IMR-90 (cell line): ENCODE results near the gene GFI1. TPM values are rescaled to one million over a fixed set of nuclear protein-coding genes. Genes with fewer than 3 reads are reported as not detected.
"Not testable (repeated sequence)": the region's sequence is repeated elsewhere in the genome, so short reads cannot be mapped to it uniquely, and the experiment has no call there.

Source experiments
- ATAC-seq: fragments of 200-7000 bp; cut with Tn5 transposase; 2 replicates; pipeline ENCODE4 v1.9.1; 2020; ENCODE audit warnings: low read depth, mild to moderate bottlenecking, moderate library complexity
- BruUV-seq: library from RNA; stranded (reverse); fragments of 400-500 nt; replicated peaks from 2 replicates; lab custom pipeline; 2021; lab: Mats Ljungman, UMichigan
- CTCF ChIA-PET: fragments of 300-600 bp; formaldehyde crosslinking; extraction: SDS; loops from one replicate; lab custom pipeline; 2021; ENCODE audit warnings: antibody characterized with exemption; lab: Yijun Ruan, JAX
- POLR2A ChIA-PET: fragments of 300-600 bp; sonication (Branson Sonifier 250); formaldehyde crosslinking; loops from one replicate; lab custom pipeline; 2022; ENCODE audit warnings: antibody characterized with exemption; ENCODE audit not compliant: unreplicated experiment; lab: Charles Lee
- DNase-seq: peaks from one replicate; pipeline ENCODE4 v3.0.0; 2013
- H2AFZ ChIP-seq: replicated peaks from 2 replicates; pipeline ENCODE3; 2013; ENCODE audit warnings: low read length, mild to moderate bottlenecking; ENCODE audit not compliant: poor library complexity
- H2AK5ac ChIP-seq: 2 replicates; pipeline ENCODE4 v1.6.1; 2013; ENCODE audit warnings: low read depth, low read length, inconsistent platforms
- H2AK9ac ChIP-seq: replicated peaks from 2 replicates; pipeline ENCODE3; 2013; ENCODE audit warnings: mild to moderate bottlenecking, low read depth, low read length, moderate library complexity; ENCODE audit not compliant: poor library complexity
- H2BK120ac ChIP-seq: 2 replicates; pipeline ENCODE4 v1.6.1; 2013; ENCODE audit warnings: low read depth, low read length, inconsistent platforms
- H2BK15ac ChIP-seq: 3 replicates; pipeline ENCODE4 v1.6.1; 2013; ENCODE audit warnings: low read depth, low read length, inconsistent platforms
- H2BK20ac ChIP-seq: 2 replicates; pipeline ENCODE4 v1.6.1; 2013; ENCODE audit warnings: low read depth, mild to moderate bottlenecking, inconsistent platforms, low read length, moderate library complexity
- H2BK5ac ChIP-seq: 2 replicates; pipeline ENCODE4 v1.6.1; 2013; ENCODE audit warnings: mild to moderate bottlenecking, low read depth, low read length, inconsistent platforms; ENCODE audit not compliant: poor library complexity, severe bottlenecking
- H3K14ac ChIP-seq: replicated peaks from 2 replicates; pipeline ENCODE4 v1.6.1; 2013; ENCODE audit warnings: low read depth, low read length, inconsistent platforms
- H3K18ac ChIP-seq: 2 replicates; pipeline ENCODE4 v1.6.1; 2013; ENCODE audit warnings: low read depth, low read length, control low read depth
- H3K23ac ChIP-seq: 2 replicates; pipeline ENCODE4 v1.6.1; 2013; ENCODE audit warnings: low read depth, low read length, inconsistent platforms
- H3K27ac ChIP-seq: 2 replicates; pipeline ENCODE4 v1.5.1; 2013; ENCODE audit warnings: mild to moderate bottlenecking, control low read depth, low read length; ENCODE audit not compliant: insufficient read depth
- H3K27me3 ChIP-seq: 2 replicates; pipeline ENCODE4 v1.6.1; 2013; ENCODE audit warnings: low read length; ENCODE audit not compliant: control insufficient read depth, insufficient read depth
- H3K36me3 ChIP-seq: 2 replicates; pipeline ENCODE4 v1.6.1; 2013; ENCODE audit warnings: low read length, mixed read lengths; ENCODE audit not compliant: control insufficient read depth, insufficient read depth
- H3K4ac ChIP-seq: 2 replicates; pipeline ENCODE4 v1.6.1; 2013; ENCODE audit warnings: low read depth, low read length, inconsistent platforms
- H3K4me1 ChIP-seq: 2 replicates; pipeline ENCODE4 v1.6.1; 2013; ENCODE audit warnings: low read length, mixed read lengths; ENCODE audit not compliant: control insufficient read depth, insufficient read depth
- H3K4me2 ChIP-seq: 2 replicates; pipeline ENCODE4 v1.6.1; 2013; ENCODE audit warnings: low read depth, mild to moderate bottlenecking, control low read depth, low read length, moderate library complexity
- H3K4me3 ChIP-seq: 2 replicates; pipeline ENCODE4 v1.5.1; 2013; ENCODE audit warnings: low read depth, mild to moderate bottlenecking, control low read depth, low read length, moderate library complexity; ENCODE audit not compliant: insufficient read depth
- H3K56ac ChIP-seq: 2 replicates; pipeline ENCODE4 v1.6.1; 2013; ENCODE audit warnings: low read length, inconsistent platforms; ENCODE audit not compliant: insufficient read depth; ENCODE audit errors: extremely low read depth
- H3K79me1 ChIP-seq, 2 experiments: 2 replicates each; pipeline ENCODE4 v1.6.1; 2013; ENCODE audit warnings: low read length in 2 of 2, inconsistent platforms in 1 of 2, low read depth in 1 of 2
- H3K9ac ChIP-seq: 2 replicates; pipeline ENCODE4 v1.6.1; 2013; ENCODE audit warnings: low read depth, low read length, control low read depth
- H3K9me1 ChIP-seq: 2 replicates; pipeline ENCODE4 v1.6.1; 2013; ENCODE audit warnings: low read length, inconsistent platforms; ENCODE audit not compliant: insufficient read depth
- H3K9me3 ChIP-seq: 2 replicates; pipeline ENCODE4 v1.6.1; 2013; ENCODE audit warnings: low read length; ENCODE audit not compliant: control insufficient read depth, insufficient read depth
- H4K20me1 ChIP-seq: 2 replicates; pipeline ENCODE4 v1.6.1; 2013; ENCODE audit warnings: low read length, inconsistent platforms; ENCODE audit not compliant: insufficient read depth
- H4K5ac ChIP-seq: 2 replicates; pipeline ENCODE4 v1.6.1; 2013; ENCODE audit warnings: mild to moderate bottlenecking, low read depth, low read length, control low read depth
- H4K8ac ChIP-seq, 2 experiments: 2 replicates each; pipeline ENCODE4 v1.6.1; 2013; ENCODE audit warnings: low read depth in 2 of 2, low read length in 2 of 2, control low read depth in 1 of 2, inconsistent platforms in 1 of 2
- H4K91ac ChIP-seq: 2 replicates; pipeline ENCODE4 v1.6.1; 2013; ENCODE audit warnings: low read depth, low read length, inconsistent platforms; ENCODE audit not compliant: insufficient read depth
- CEBPB ChIP-seq: IDR thresholded peaks from 2 replicates; pipeline ENCODE4 v1.6.1; 2012; ENCODE audit warnings: low read depth, low read length, improper control_type of control experiment
- MAFK ChIP-seq: IDR thresholded peaks from 2 replicates; pipeline ENCODE4 v1.6.1; 2012; ENCODE audit warnings: low read depth, low read length, improper control_type of control experiment
- MXI1 ChIP-seq: IDR thresholded peaks from 2 replicates; pipeline ENCODE4 v1.6.1; 2012; ENCODE audit warnings: low read depth, mild to moderate bottlenecking, low read length, moderate library complexity, borderline replicate concordance
- RCOR1 ChIP-seq: IDR thresholded peaks from 2 replicates; pipeline ENCODE4 v1.6.1; 2012; ENCODE audit warnings: mild to moderate bottlenecking, low read length, improper control_type of control experiment; ENCODE audit not compliant: insufficient replicate concordance
- USF2 ChIP-seq: fragments of 150-350 bp; IDR thresholded peaks from 2 replicates; pipeline ENCODE4 v1.6.1; 2017; ENCODE audit warnings: mild to moderate bottlenecking, antibody characterized with exemption, low read length, low read depth
- WGBS, 2 experiments: methylation state at CpG; one replicate each; pipeline versions ENCODE4 v1.1.5 to v1.1.7; 2013; ENCODE audit warnings: missing lambda C conversion rate in 2 of 2; ENCODE audit not compliant: insufficient read length in 1 of 2; ENCODE audit errors: extremely low coverage in 2 of 2; 5-methylcytosine and 5-hydroxymethylcytosine counted together
- dilution Hi-C: fragments of 300-500 bp; cut with HindIII; formaldehyde crosslinking; loops from one replicate; pipeline ENCODE4 v1.14.3; 2018; ENCODE audit warnings: low sequenced_read_pairs; ENCODE audit not compliant: unreplicated experiment
- in situ Hi-C: fragments of 300-500 bp; cut with MboI; formaldehyde crosslinking; loops from 3 replicates; pipeline ENCODE4 v1.14.3; 2019; ENCODE audit warnings: low sequenced_read_pairs, inconsistent platforms, mixed read lengths
- intact Hi-C: fragments of 100-400 bp; cut with micrococcal nuclease; formaldehyde crosslinking; loops from 2 replicates; pipeline ENCODE4 v1.10.0; 2022
- polyA plus RNA-seq, 3 experiments: library from polyadenylated mRNA; depleted of rRNA; stranded (reverse); fragments of >200 nt; gene quantifications; 2 replicates each; pipeline ENCODE4 v1.2.3, GENCODE V29; 2012; ENCODE audit warnings: low replicate concordance in 1 of 3
- total RNA-seq: library from RNA; depleted of rRNA; stranded (reverse); fragments of >200 nt; gene quantifications from 2 replicates; pipeline ENCODE4 v1.2.3, GENCODE V29; 2012

Gene GFI1
- total and polyA plus RNA-seq, 2 of the 4 experiments (the other 2 are of a cell fraction) = under 0.01 to 0.21 TPM

GRCh38 chr1:92527670-92528069, 40.9 kb upstream of the GFI1 start:
- H3K14ac ChIP-seq = no peak overlapping the region
- peaks cover 3% of the 10 kb centered on the region; the same call in 1 of the 2 replicates for H3K9me1 ChIP-seq
- H3K79me1 ChIP-seq = 0 out of 4 replicates have a peak, but pooled peaks cover 0 to 3% of the 10 kb centered on the region in 2 experiments
- H2AK5ac ChIP-seq = no peak overlapping the region
- H3K4me3 ChIP-seq = no peak overlapping the region
- H3K36me3 ChIP-seq = no peaks in the 10 kb centered on the region; the same call in 1 of the 2 replicates
- no peak overlapping the region for H3K56ac ChIP-seq
- intact Hi-C loops (no loop called here), dilution Hi-C loops (no loop called here), in situ Hi-C loops (no loop called here)
- no peak overlapping the region for H4K5ac ChIP-seq
- H3K4ac ChIP-seq = no peak overlapping the region
- H4K20me1 ChIP-seq = no peaks in the 10 kb centered on the region
- no peaks in the 10 kb centered on the region for H3K27me3 ChIP-seq
- WGBS, 2 experiments = no CpG with 5 or more reads among the region's 2 CpGs
- no peak overlapping the region for H2BK15ac ChIP-seq
- H2BK120ac ChIP-seq = no peak overlapping the region
- no peak overlapping the region for H3K27ac ChIP-seq
- no peak overlapping the region for H3K9ac ChIP-seq
- no peak overlapping the region for H4K8ac ChIP-seq
- H2BK20ac ChIP-seq = no peak overlapping the region
- no peaks in the 10 kb centered on the region for H3K4me1 ChIP-seq
- CTCF ChIA-PET = no interaction called here
- no peak overlapping the region for H4K91ac ChIP-seq
- TF ChIP-seq MAFK = no peak
- TF ChIP-seq MXI1 = no peak
- TF ChIP-seq RCOR1 = no peak
- TF ChIP-seq USF2 = no peak
- TF ChIP-seq CEBPB = 0 out of 2 replicates have a peak, but pooled peaks have one; percentile 6
- no peak overlapping the region for H3K23ac ChIP-seq
- no peak overlapping the region for H2AK9ac ChIP-seq
- H2AFZ ChIP-seq = no peak overlapping the region
- no peak overlapping the region for H2BK5ac ChIP-seq
- no TSS peak for BruUV-seq
- ATAC-seq (no peak), DNase-seq (no peak)
- no peaks in the 10 kb centered on the region for H3K9me3 ChIP-seq
- H3K4me2 ChIP-seq = no peak overlapping the region
- no peak overlapping the region for H3K18ac ChIP-seq
- POLR2A ChIA-PET = no interaction called here

- H4K8ac ChIP-seq, BruUV-seq, H2AK9ac ChIP-seq, H4K5ac ChIP-seq, H3K9me3 ChIP-seq, intact Hi-C loops, H2AK5ac ChIP-seq, H2AFZ ChIP-seq, H3K18ac ChIP-seq, H3K56ac ChIP-seq, in situ Hi-C loops, H3K36me3 ChIP-seq, H3K14ac ChIP-seq, H3K27ac ChIP-seq, H4K20me1 ChIP-seq, H3K79me1 ChIP-seq, H3K4me2 ChIP-seq, H3K9ac ChIP-seq, H3K9me1 ChIP-seq, H2BK5ac ChIP-seq, H2BK15ac ChIP-seq, H3K4me1 ChIP-seq, POLR2A ChIA-PET, dilution Hi-C loops, H2BK120ac ChIP-seq, H3K4me3 ChIP-seq, DNase-seq, H3K23ac ChIP-seq, H3K27me3 ChIP-seq, H3K4ac ChIP-seq, H4K91ac ChIP-seq, H2BK20ac ChIP-seq, ATAC-seq: not testable (repeated sequence)
- no CpG with 5 or more reads among the region's 9 CpGs for WGBS, 2 experiments
- CTCF ChIA-PET = interaction anchor here (0.6 kb wide), 1 partner anchor 25 kb away, joined by 4 read pairs; no protein-coding TSS in a partner anchor
These were observed 38.3 kb upstream of the GFI1 start for GRCh38 chr1:92524944-92525590.
